ENCODE measurements around the gene SIX1. TPM values are rescaled to one million over a fixed set of nuclear protein-coding genes. Genes with fewer than 3 reads are reported as not detected.

SIX1 gene
- total and polyA plus RNA-seq, 2 of the 4 experiments (the other 2 are of a cell fraction), result 7.7 to 15.0 TPM

- no peak overlapping the region for H3K4me2 ChIP-seq (ENCODE audit: low read depth, low read length)
- no peak overlapping the region for H3K14ac ChIP-seq (replicated peaks; ENCODE audit: low read depth, low read length)
- TF ChIP-seq POLR2A (IDR thresholded peaks at IDR 0.05; ENCODE audit: low read depth, low read length) (no peak), MAFK (IDR thresholded peaks at IDR 0.05; ENCODE audit: low read depth, low read length) (no peak), NFE2L2 (IDR thresholded peaks at IDR 0.05; ENCODE audit: low read depth, low read length) (no peak), SMC3 (IDR thresholded peaks at IDR 0.05; ENCODE audit: low read depth, low read length) (no peak), RFX5 (IDR thresholded peaks at IDR 0.05; ENCODE audit: low read depth, low read length) (no peak), RCOR1 (IDR thresholded peaks at IDR 0.05; ENCODE audit: insufficient replicate concordance, low read length) (no peak), CEBPB (IDR thresholded peaks at IDR 0.05; ENCODE audit: low read depth, low read length) (no peak), MAZ (IDR thresholded peaks at IDR 0.05; ENCODE audit: borderline replicate concordance, low read depth, low read length) (no peak), FOS (IDR thresholded peaks at IDR 0.05; ENCODE audit: low read depth, low read length) (no peak), MXI1 (IDR thresholded peaks at IDR 0.05; ENCODE audit: borderline replicate concordance, low read depth, low read length) (no peak), CHD1 (IDR thresholded peaks at IDR 0.05; ENCODE audit: low read depth, low read length) (no peak), RAD21 (IDR thresholded peaks at IDR 0.05; ENCODE audit: low read length) (no peak), ELK1 (IDR thresholded peaks at IDR 0.05; ENCODE audit: borderline replicate concordance, low read depth, low read length) (no peak), BHLHE40 (IDR thresholded peaks at IDR 0.05; ENCODE audit: low read depth, low read length) (no peak)
- TF ChIP-seq, protein P1, sequence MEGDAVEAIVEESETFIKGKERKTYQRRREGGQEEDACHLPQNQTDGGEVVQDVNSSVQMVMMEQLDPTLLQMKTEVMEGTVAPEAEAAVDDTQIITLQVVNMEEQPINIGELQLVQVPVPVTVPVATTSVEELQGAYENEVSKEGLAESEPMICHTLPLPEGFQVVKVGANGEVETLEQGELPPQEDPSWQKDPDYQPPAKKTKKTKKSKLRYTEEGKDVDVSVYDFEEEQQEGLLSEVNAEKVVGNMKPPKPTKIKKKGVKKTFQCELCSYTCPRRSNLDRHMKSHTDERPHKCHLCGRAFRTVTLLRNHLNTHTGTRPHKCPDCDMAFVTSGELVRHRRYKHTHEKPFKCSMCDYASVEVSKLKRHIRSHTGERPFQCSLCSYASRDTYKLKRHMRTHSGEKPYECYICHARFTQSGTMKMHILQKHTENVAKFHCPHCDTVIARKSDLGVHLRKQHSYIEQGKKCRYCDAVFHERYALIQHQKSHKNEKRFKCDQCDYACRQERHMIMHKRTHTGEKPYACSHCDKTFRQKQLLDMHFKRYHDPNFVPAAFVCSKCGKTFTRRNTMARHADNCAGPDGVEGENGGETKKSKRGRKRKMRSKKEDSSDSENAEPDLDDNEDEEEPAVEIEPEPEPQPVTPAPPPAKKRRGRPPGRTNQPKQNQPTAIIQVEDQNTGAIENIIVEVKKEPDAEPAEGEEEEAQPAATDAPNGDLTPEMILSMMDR (conservative IDR thresholded peaks at IDR 0.05; ENCODE audit: low read depth, low read length), result no peak
- TF ChIP-seq, protein P2, sequence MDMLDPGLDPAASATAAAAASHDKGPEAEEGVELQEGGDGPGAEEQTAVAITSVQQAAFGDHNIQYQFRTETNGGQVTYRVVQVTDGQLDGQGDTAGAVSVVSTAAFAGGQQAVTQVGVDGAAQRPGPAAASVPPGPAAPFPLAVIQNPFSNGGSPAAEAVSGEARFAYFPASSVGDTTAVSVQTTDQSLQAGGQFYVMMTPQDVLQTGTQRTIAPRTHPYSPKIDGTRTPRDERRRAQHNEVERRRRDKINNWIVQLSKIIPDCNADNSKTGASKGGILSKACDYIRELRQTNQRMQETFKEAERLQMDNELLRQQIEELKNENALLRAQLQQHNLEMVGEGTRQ (IDR thresholded peaks at IDR 0.05; ENCODE audit: low read depth, low read length), result no peak
- H3K27ac ChIP-seq (ENCODE audit: insufficient read depth, low read length), result no peak overlapping the region
- no peak overlapping the region for H2BK15ac ChIP-seq (ENCODE audit: low read depth, low read length)
- no peak overlapping the region for H2BK20ac ChIP-seq (ENCODE audit: low read depth, low read length)
- H2BK5ac ChIP-seq (ENCODE audit: low read depth, low read length, poor library complexity, severe bottlenecking), result no peak overlapping the region
- no peak overlapping the region for H4K8ac ChIP-seq (ENCODE audit: low read depth in 2 of 2, low read length in 2 of 2)
- POLR2A ChIA-PET (ENCODE audit: unreplicated experiment), result no interaction called here
- H3K23ac ChIP-seq (ENCODE audit: low read depth, low read length), result no peak overlapping the region
- intact Hi-C loops (cut with micrococcal nuclease) (no loop called here), in situ Hi-C loops (cut with MboI; ENCODE audit: low sequenced_read_pairs) (no loop called here), dilution Hi-C loops (cut with HindIII; ENCODE audit: low sequenced_read_pairs, unreplicated experiment) (no loop called here)
- H2BK120ac ChIP-seq (ENCODE audit: low read depth, low read length), result no peak overlapping the region
- H3K18ac ChIP-seq (ENCODE audit: low read depth, low read length), result no peak overlapping the region
- no peak overlapping the region for H2AFZ ChIP-seq (replicated peaks; ENCODE audit: low read length, poor library complexity)
- H3K9me1 ChIP-seq (ENCODE audit: insufficient read depth, low read length), result 0 out of 2 replicates have a peak, but pooled peaks cover 2% of the 10 kb centered on the region
- H3K36me3 ChIP-seq (ENCODE audit: control insufficient read depth, insufficient read depth, low read length), result peaks cover 7% of the 10 kb centered on the region; the same call in 1 of the 2 replicates
- H3K4ac ChIP-seq (ENCODE audit: low read depth, low read length), result no peak overlapping the region
- H3K4me1 ChIP-seq (ENCODE audit: control insufficient read depth, insufficient read depth, low read length), result peaks cover 8% of the 10 kb centered on the region
- H4K91ac ChIP-seq (ENCODE audit: insufficient read depth, low read depth, low read length), result no peak overlapping the region
- no peak overlapping the region for H2AK9ac ChIP-seq (replicated peaks; ENCODE audit: low read depth, low read length, poor library complexity)
- H4K20me1 ChIP-seq (ENCODE audit: insufficient read depth, low read length), result peaks cover 26% of the 10 kb centered on the region
- H3K56ac ChIP-seq (ENCODE audit: extremely low read depth, insufficient read depth, low read length), result no peak overlapping the region
- H3K79me1 ChIP-seq (ENCODE audit: low read depth in 1 of 2, low read length in 2 of 2), result peaks cover 0 to 16% of the 10 kb centered on the region in 2 experiments; a peak in 1 of 4 replicates
- no peak for ATAC-seq (ENCODE audit: low read depth)
- H3K9me3 ChIP-seq (ENCODE audit: control insufficient read depth, insufficient read depth, low read length), result no peaks in the 10 kb centered on the region
- no peak overlapping the region for H4K5ac ChIP-seq (ENCODE audit: low read depth, low read length)
- H3K9ac ChIP-seq (ENCODE audit: low read depth, low read length), result no peak overlapping the region
- WGBS, 2 experiments (ENCODE audit: extremely low coverage in 2 of 2, insufficient read length in 1 of 2), result 80% methylated on average over 2 of the region's 5 CpGs; no CpG with 5 or more reads in 1 of the 2 experiments
- no peak overlapping the region for H2AK5ac ChIP-seq (ENCODE audit: low read depth, low read length)
- H3K4me3 ChIP-seq (ENCODE audit: insufficient read depth, low read depth, low read length), result no peak overlapping the region
- CTCF ChIA-PET, result no interaction called here
- no peak for DNase-seq
- no peaks in the 10 kb centered on the region; the same call in 1 of the 2 replicates for H3K27me3 ChIP-seq (ENCODE audit: control insufficient read depth, insufficient read depth, low read length)
- BruUV-seq (replicated peaks), result no TSS peak
These were observed 2.0 kb upstream of the SIX1 start for GRCh38 chr14:60651086-60651795.
